GM21825 (cell line): ENCODE data around the gene SLFN12L.
"Not testable (repeated sequence)": the region's sequence is repeated elsewhere in the genome, so short reads cannot be mapped to it uniquely, and the experiment has no call there.

Experiments used
- ATAC-seq: cut with Tn5 transposase; IDR thresholded peaks from one replicate; pipeline ENCODE4 v1.9.1; 2021; ENCODE audit warnings: mild to moderate bottlenecking, moderate library complexity; ENCODE audit not compliant: unreplicated experiment

Gene SLFN12L

DNA sequence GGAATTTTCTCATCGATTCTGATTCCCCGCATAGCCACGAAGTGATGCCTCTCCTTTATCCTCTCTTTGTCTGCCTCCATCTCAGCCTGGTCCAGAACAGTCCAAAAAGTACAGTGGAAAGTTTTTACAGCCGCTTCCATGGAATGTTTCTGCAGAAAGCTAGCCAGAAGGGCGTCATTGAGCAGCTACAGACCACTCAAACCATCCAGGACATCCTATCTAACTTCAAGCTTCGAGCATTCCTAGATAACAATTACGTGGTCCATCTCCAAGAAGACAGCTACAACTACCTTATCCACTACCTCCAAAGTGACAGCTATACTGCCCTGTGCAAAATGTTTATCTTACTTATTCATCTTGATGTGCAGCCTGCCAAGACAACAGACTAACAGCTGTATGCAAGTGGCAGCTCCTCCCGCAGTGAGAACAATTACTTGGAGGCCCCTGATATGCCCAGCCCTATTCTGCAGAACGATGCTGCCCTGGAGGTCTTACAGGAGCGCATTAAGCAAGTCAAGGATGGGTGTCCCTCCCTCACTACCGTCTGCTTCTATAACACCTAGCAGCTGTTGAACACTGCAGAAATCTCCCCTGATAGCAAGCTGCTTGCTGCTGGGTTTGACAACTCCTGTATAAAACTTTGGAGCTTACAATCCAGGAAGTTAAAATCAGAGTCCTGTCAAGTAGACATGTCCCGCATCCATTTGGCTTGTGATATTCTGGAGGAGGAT, 38.9 kb downstream of the SLFN12L start:
- no peak for ATAC-seq

DNA sequence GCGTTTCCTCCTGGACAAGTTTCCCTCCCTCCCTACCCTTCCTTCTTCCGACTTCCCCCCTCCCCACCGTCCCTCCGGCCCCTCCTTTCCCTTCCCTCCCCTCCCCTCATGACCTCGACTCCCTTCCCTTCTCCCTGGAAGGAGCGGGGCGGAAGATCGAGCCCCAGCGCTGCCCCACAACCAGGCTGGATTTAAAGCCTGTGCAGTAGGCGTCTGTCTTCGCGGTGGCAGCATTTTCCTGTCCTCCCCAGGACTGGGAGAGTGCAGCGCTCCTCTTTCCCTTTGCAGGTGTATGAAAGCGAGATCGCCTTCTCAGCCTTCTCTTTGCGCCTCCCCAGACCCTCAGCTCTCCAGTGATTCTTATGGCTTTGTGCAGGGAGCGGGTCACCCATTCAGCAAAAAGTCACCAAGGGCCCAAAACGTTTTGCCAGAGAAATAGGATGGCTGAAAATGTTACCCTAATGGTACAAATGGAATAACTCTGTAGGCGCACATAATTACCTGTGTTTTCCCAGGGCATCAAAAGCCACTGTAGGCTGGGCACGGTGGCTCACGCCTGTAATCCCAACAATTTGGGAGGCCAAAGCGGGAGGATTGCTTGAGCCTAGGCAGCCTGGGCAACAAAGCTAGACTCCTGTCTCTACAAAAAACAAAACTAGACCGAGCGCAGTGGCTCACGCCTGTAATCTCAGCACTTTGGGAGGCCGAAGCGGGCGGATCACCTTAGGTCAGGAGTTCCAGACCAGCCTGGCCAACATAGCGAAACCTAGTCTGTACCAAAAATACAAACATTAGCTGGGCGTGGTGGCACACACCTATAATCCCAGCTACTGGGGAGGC, 40.8 kb downstream of the SLFN12L start:
- no peak for ATAC-seq

GRCh38 chr17:35493040-35493439, 44.4 kb downstream of the SLFN12L start:
- ATAC-seq, result no peak

DNA sequence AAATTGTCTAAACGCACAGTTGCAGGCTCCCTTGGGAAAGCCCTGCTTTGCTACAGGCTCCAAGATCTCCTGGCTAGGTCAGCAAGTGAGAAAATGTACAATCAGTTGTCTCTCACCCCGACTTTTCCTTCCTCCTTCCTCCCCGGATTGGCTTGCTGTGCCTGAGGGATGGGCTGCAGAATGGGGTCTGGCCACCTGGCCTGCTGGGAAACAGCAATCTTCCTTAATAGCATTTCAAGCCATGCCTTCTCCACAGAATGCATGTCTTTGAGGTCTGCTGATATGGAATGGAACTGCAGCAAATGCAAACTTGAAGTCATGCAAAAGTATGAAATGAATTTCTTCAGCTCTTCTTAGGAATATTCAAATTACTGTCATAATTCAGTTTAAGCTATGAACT, 46.1 kb downstream of the SLFN12L start:
- ATAC-seq, result no peak

DNA sequence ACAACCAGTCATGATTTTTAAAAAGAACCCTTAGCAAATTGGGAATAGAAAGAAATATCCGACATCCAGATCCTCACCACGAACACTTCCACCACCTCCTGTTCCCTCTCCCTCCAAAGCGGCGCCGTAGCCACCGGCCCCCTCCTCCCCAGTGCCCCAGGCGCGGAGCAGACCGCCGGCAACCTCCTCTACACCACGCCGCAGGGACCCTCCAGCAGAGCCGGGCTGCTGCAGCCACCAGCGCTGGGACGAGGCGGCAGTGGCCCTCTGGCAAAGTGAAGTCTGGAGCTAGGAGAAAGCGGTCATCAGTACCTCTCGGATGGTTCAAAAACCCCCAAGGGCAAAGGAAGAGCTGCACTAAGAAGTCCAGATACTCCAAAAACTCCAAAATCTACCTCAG, 47.5 kb downstream of the SLFN12L start:
- no peak for ATAC-seq

GRCh38 chr17:35488991-35489390, 48.5 kb downstream of the SLFN12L start:
- ATAC-seq, result no peak

DNA sequence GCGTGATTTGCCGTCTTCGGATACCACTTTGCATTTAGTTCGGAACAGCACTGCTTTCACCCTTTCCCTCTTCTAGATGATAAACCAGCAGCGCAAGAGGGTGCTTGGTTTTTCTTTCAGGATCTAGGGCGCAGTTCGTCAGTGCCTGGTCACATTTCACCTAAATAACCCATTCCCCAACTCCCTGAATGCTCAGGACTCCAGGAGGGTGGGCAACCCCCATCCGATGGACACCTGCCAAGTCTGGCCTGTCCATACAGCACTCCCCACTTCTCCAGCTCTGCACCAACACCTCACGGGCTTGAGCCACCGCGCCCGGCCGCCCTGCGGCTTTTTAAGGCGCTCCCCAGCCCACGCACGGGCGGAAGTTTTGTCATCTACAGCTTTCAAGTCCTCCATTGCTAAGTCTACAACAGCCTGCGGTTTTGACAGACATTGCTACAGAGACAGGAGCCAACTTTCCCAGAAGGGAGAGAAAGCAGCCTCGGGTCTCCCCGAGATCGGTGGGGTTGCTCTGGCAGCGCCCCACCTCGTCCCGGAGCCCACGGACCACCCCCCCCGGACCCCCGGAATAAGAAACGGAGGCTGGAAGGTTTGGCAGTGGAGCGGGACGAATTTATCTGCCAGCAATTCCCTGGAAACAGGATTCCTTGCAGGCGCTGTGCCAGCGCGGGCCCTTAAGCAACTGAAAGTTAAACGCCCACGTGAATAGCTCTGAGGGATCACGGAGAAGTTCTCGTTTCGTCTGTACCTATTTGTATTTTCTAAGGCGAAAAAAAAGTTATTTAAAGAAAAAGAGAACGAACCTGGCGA, 50.4 kb downstream of the SLFN12L start:
- ATAC-seq, result no peak

DNA sequence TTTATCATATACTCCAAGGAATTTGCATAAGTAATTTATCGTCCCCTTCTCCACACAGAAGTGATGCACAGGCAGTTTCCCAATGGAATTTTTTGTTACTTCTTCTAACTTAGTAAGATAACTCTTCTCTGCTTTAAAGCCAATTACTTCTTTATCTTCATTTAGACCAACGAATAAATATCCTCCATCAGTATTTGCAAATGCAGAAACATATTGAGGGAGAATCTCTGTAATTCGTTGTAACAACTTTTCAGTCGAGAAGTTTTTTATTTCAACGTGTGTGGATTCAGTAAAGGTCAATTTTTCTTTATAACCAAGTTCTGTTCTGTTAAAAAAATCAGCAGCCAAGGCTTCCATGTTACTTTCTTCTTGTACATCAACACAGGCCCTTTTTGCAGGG, 58.2 kb downstream of the SLFN12L start:
- ATAC-seq, result no peak

- ATAC-seq, result no peak
Observed at GRCh38 chr17:35477248-35477647, 60.2 kb downstream of the SLFN12L start.

DNA sequence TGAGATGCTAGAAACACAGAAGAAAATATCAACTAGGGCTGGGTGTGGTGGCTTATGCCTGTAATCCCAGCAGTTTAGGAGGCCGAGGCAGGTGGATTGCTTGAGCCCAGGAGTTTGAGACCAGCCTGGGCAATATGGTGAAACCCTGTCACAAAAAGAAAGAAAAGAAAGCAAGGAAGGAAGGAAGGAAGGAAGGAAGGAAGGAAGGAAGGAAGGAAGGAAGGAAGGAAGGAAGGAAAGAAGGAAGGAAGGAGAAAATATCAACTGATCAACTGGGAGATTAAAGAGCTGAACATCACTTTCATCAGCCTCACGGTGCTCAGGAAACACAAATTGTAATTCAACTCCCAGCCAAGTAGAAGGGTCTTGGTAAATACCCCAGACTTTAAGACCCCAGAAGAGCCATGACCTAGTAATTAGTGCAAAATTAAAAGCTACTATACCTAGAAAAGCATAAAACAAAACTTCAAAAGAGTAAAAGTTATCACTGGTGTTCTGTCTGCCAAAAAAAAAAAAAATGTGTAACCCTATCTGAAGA, 61.1 kb downstream of the SLFN12L start:
- no peak for ATAC-seq

- ATAC-seq, result no peak
Observed at GRCh38 chr17:35468475-35468874, 69.0 kb downstream of the SLFN12L start.

DNA sequence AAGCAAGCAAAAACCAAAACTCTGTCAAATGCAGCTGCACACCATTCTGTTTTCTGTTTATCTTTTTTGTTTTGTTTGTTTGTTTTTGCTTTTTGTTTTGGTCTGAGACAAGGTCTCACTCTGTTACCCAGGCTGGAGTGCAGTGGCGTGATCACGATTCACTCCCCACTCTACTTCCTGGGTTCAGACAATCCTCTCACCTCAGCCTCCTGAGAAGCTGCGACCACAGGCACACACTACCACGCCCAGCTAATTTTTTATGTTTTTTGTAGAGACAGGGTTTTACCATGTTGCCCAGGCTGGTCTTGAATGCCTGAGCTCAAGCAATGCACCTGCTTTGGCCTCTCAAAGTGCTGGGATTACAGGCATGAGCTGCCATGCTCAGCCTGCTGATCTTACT, 69.7 kb downstream of the SLFN12L start:
- ATAC-seq, result no peak

DNA sequence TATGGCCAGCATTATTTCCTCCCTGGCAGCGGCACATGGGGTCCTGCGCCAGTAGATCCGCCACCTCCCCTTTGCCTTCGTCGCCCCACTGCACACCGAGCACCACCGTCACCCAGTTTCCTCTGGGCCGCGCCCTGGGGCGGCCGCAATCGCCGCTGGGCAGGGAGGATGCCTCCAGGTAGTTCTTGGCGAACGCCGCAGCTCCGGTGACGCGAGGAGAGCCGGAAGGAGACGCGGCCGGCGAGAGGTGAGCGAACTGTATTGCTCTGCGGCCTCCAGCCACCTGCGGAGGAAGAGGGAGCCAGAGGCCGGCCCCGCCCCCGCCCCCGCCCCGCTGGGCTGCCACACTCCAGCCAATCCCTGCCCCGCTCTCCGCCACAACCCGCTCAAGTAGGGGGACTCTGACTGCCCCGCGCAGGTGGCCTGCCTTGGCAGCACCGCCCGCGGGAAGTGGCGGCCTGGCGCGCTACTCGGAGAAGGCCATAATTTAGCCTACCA, 77.1 kb downstream of the SLFN12L start:
- ATAC-seq, result peak; percentile 90

DNA sequence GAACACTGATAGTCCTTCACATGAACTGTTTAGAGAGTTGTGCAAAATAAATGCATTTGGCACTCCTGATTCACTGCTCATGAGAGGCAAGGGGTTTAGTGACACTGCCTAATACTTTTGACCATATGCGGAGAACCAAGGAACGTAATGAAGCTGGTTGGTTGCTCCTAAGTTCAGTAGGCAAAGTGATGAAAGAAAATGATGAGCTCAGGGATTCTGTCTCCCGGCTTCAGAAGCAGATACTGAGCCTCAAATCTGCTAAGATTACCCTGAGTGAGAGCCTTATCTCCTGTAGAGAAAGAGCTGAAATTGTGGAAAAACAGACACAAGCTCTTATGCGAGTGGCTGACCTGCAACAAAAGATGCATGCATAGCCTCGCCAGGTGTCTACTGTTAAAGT, 83.4 kb downstream of the SLFN12L start:
- not testable (repeated sequence) for ATAC-seq

DNA sequence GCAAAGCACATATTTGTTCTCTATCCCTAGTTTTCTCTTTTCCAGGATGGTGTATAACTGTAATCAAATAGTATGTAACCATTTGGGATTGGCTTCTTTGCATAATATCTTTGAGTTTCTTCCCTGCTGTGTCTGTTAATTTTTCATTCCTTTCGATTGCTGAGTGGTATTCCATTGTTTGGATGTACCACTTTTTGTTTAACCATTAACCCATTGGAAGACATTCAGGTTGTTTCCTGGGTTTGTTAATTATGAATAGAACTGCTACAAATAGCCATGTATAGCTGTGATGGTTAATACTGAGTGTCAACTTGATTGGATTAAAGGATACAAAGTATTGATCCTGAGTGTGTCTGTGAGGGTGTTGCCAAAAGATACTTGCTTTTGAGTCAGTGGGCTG, 84.3 kb downstream of the SLFN12L start:
- ATAC-seq, result no peak

- no peak for ATAC-seq
Observed at GRCh38 chr17:35449371-35449931, 88.0 kb downstream of the SLFN12L start.

DNA sequence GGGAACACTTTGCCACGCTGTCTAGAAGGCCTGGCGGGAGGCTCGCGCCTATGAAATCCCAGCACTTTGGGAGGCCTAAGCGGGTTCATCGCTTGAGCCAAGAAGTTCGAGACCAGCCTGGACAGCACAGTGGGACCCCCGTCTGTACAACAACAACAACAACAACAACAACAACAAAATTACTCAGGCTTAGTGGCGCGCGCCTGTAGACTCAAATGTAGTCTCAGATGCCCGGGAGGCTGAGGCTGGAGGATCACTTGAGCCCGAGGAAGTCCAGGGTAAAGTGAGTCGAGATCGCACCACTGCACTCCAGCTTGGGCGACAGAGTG, 88.6 kb downstream of the SLFN12L start:
- ATAC-seq, result no peak

GRCh38 chr17:35448214-35448898, 89.1 kb downstream of the SLFN12L start, which contains the start of gene SLFN13:
Gene SLFN13 (minus strand): TSS chr17:35448766. CDS start chr17:35445680, 3,086 bp downstream.
- ATAC-seq, result peak; percentile 64

- ATAC-seq, result no peak
Observed at GRCh38 chr17:35447499-35447898, 90.0 kb downstream of the SLFN12L start.

- ATAC-seq, result no peak
Observed at GRCh38 chr17:35438433-35438832, 99.0 kb downstream of the SLFN12L start.
